Right ventricle myocardium inferior (tissue), 1 donor: ENCODE measurements around the gene PRRX1. TPM values are rescaled to one million over a fixed set of nuclear protein-coding genes. Genes with fewer than 3 reads are reported as not detected.

Source experiments
- total RNA-seq: library from RNA; stranded (reverse); fragmentation: NEBNext Ultra II Directional; extraction: Animal tissue kit (Norgen Biotek cat#: 25700); gene quantifications from one replicate; pipeline ENCODE4 v1.2.1, GENCODE V29; 2021
- donor health status: DM: no; HTN: yes; CAD: no; lungs with severe emphysema.

Gene PRRX1
- total RNA-seq, 1 donor from 2014 or later = 46.3 TPM

Other genes starting within 250 kb of the PRRX1 start
- gene GORAB, start 132.0 kb upstream of the PRRX1 start, total RNA-seq = 7.8 TPM